DND-41 (cell line): ENCODE results near the gene AKR7A3.

ENCODE experiments used
- EZH2 ChIP-seq: IDR thresholded peaks from 3 replicates; pipeline ENCODE4 v1.6.1; 2012; ENCODE audit warnings: borderline replicate concordance, low read depth, mild to moderate bottlenecking, moderate library complexity, low read length, inconsistent platforms; ENCODE audit not compliant: severe bottlenecking
- TF ChIP-seq, protein P1 (sequence below): IDR thresholded peaks from 2 replicates; pipeline ENCODE4 v1.5.1; 2012; ENCODE audit warnings: borderline replicate concordance, low read length, moderate library complexity, mild to moderate bottlenecking; ENCODE audit not compliant: poor library complexity, severe bottlenecking; ENCODE audit errors: extremely low read depth

DNA sequence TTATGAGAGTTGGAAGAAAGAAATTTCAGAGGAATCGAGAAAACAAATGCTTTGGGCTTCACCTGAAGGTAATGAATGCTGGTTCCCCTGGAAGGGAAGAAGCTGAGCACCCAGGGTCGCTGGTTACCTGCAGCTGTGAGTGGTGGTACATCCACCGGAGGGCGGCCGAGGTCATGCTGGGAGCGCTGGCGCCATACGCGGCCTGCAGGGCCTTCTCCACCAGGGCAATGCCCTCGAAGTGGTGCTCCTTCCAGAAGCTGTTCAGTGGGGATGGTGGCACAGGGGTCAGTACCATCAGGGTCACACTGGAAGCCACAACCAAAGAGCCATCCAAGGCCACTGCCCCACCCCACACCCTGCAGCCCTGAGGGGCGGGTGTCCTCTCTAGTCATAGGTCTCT lies 20.1 kb downstream of the AKR7A3 start:
- TF ChIP-seq, protein P1, sequence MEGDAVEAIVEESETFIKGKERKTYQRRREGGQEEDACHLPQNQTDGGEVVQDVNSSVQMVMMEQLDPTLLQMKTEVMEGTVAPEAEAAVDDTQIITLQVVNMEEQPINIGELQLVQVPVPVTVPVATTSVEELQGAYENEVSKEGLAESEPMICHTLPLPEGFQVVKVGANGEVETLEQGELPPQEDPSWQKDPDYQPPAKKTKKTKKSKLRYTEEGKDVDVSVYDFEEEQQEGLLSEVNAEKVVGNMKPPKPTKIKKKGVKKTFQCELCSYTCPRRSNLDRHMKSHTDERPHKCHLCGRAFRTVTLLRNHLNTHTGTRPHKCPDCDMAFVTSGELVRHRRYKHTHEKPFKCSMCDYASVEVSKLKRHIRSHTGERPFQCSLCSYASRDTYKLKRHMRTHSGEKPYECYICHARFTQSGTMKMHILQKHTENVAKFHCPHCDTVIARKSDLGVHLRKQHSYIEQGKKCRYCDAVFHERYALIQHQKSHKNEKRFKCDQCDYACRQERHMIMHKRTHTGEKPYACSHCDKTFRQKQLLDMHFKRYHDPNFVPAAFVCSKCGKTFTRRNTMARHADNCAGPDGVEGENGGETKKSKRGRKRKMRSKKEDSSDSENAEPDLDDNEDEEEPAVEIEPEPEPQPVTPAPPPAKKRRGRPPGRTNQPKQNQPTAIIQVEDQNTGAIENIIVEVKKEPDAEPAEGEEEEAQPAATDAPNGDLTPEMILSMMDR, result no peak
- TF ChIP-seq EZH2, result no peak
